Gastrocnemius medialis (tissue), 4 donors: ENCODE measurements around the gene IRS2.

Experiments used
- POLR2A ChIP-seq, 2 donors: fragments of 450-650 bp; IDR thresholded peaks; one replicate each; pipeline ENCODE4 v1.6.1; 2017; ENCODE audit warnings: antibody characterized with exemption in 2 of 2, mild to moderate bottlenecking in 2 of 2, moderate library complexity in 2 of 2
- TF ChIP-seq, protein P1 (sequence below), 5 experiments: fragments of 450-650 bp in 3 of 5; fragments of 200-600 bp in 2 of 5; sonication (generic) in 2 of 5; IDR thresholded peaks in 4 of 5; conservative IDR thresholded peaks in 1 of 5; 1 replicate in 4 of 5; 2 replicates in 1 of 5; pipeline ENCODE4 v1.5.1; 2016 to 2019; ENCODE audit warnings: antibody characterized with exemption in 5 of 5, mild to moderate bottlenecking in 3 of 5, moderate library complexity in 3 of 5

DNA sequence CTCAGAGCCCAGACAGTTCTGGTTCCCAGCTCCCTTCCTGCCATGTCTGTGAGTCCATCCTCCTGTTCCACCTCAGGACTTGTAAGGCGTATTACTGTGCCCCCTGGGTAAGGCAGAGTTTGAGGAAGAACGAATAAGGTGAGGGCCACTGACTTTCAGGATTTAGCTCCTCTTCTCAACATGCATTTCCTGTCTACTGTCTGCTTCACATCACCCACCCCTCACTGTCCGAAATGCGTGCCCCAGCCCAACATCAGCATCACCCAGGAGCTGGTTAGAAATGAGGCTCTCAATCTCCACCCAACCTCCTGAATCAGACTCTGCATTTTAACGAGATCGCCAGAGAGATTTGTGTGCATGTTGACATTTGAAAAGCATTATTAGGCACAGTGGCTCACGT is 44.4 kb downstream of the IRS2 start:
- TF ChIP-seq POLR2A (IDR thresholded peaks at IDR 0.05) = no peak
- TF ChIP-seq, protein P1, sequence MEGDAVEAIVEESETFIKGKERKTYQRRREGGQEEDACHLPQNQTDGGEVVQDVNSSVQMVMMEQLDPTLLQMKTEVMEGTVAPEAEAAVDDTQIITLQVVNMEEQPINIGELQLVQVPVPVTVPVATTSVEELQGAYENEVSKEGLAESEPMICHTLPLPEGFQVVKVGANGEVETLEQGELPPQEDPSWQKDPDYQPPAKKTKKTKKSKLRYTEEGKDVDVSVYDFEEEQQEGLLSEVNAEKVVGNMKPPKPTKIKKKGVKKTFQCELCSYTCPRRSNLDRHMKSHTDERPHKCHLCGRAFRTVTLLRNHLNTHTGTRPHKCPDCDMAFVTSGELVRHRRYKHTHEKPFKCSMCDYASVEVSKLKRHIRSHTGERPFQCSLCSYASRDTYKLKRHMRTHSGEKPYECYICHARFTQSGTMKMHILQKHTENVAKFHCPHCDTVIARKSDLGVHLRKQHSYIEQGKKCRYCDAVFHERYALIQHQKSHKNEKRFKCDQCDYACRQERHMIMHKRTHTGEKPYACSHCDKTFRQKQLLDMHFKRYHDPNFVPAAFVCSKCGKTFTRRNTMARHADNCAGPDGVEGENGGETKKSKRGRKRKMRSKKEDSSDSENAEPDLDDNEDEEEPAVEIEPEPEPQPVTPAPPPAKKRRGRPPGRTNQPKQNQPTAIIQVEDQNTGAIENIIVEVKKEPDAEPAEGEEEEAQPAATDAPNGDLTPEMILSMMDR (IDR thresholded peaks at IDR 0.05 in 4 of 5, conservative IDR thresholded peaks at IDR 0.05 in 1 of 5) = no peak
